Esophagus squamous epithelium (tissue), 5 donors: Measurements from ENCODE around the gene POLN. TPM values are rescaled to one million over a fixed set of nuclear protein-coding genes. Genes with fewer than 3 reads are reported as not detected.

Experiments used
- DNase-seq: peaks from one replicate; lab custom pipeline; 2025; lab: John Stamatoyannopoulos, UW
- H3K27ac ChIP-seq, 4 donors: fragments of 200-600 bp; sonication (generic); one replicate each; pipeline ENCODE4 v1.5.1; 2016 to 2019; ENCODE audit warnings: mild to moderate bottlenecking in 1 of 4
- H3K27me3 ChIP-seq, 4 donors: fragments of 200-600 bp; sonication (generic); 1 replicate in 3 of 4; 2 replicates in 1 of 4; pipeline versions ENCODE4 v1.5.1 to v1.6.0; 2017 to 2021; ENCODE audit warnings: antibody characterized with exemption in 1 of 4
- H3K36me3 ChIP-seq, 3 donors: fragments of 200-600 bp; sonication (generic); one replicate each; pipeline ENCODE4 v1.5.1; 2016 to 2019
- H3K4me1 ChIP-seq, 3 donors: fragments of 200-600 bp; sonication (generic); one replicate each; pipeline ENCODE4 v1.5.1; 2017 to 2019
- H3K4me3 ChIP-seq, 4 donors: fragments of 200-600 bp; sonication (generic); 1 replicate in 3 of 4; 2 replicates in 1 of 4; pipeline ENCODE4 v1.5.1; 2016 to 2019; ENCODE audit warnings: mild to moderate bottlenecking in 2 of 4, moderate library complexity in 1 of 4
- H3K9me3 ChIP-seq, 3 donors: fragments of 200-600 bp; sonication (generic); one replicate each; pipeline ENCODE4 v1.5.1; 2016 to 2019
- CTCF ChIP-seq, 6 experiments: fragments of 450-650 bp in 4 of 6; fragments of 200-600 bp in 2 of 6; sonication (generic) in 2 of 6; IDR thresholded peaks; one replicate each; pipeline ENCODE4 v1.5.1; 2016 to 2019; ENCODE audit warnings: antibody characterized with exemption in 6 of 6, mild to moderate bottlenecking in 4 of 6, moderate library complexity in 4 of 6
- POLR2A ChIP-seq, 4 donors: fragments of 450-650 bp; IDR thresholded peaks; one replicate each; pipeline ENCODE4 v1.6.1; 2017; ENCODE audit warnings: antibody characterized with exemption in 4 of 4, mild to moderate bottlenecking in 4 of 4, moderate library complexity in 3 of 4
- WGBS, 2 donors: methylation state at CpG; one replicate each; pipeline ENCODE4 v1.1.5; 2018; 5-methylcytosine and 5-hydroxymethylcytosine counted together
- intact Hi-C: fragments of 100-400 bp; cut with DNase I; formaldehyde crosslinking; loops from one replicate; pipeline ENCODE4 v1.15.0; 2022
- total RNA-seq, 4 donors: library from RNA; depleted of rRNA; stranded (reverse); fragments of >200 nt; gene quantifications; one replicate each; pipeline ENCODE4 v1.1.0, GENCODE V29; 2016
- donor health status: DM: yes; HTN: yes; CAD: no.

The POLN gene
- total RNA-seq, 4 donors from 2014 or later, result 0.19 to 1.5 (median 1.2) TPM

- H3K4me3 ChIP-seq, result peak overlapping the region in 1 of 4 donors; percentile 34
- intact Hi-C loops, result loop anchor here (10.0 kb wide), 1 partner anchor 159 kb away; the partner anchor contains the start of genes CFAP99 and ZFYVE28
- TF ChIP-seq POLR2A (IDR thresholded peaks at IDR 0.05) (no peak), CTCF (IDR thresholded peaks at IDR 0.05) (no peak)
- 30 to 40% methylated on average over 1 to 2 of the region's 18 CpGs for WGBS, 2 donors
- H3K9me3 ChIP-seq, result no peaks in the 10 kb centered on the region
- H3K4me1 ChIP-seq, result peaks cover 53 to 77% (median 53%) of the 10 kb centered on the region in 3 donors
- H3K36me3 ChIP-seq, result peaks cover 5 to 80% (median 18%) of the 10 kb centered on the region in 3 donors
- H3K27ac ChIP-seq, result peak overlapping the region; percentile 74 to 98 (median 92)
- H3K27me3 ChIP-seq, result no peaks in the 10 kb centered on the region
- DNase-seq, result no peak
These were observed 13.7 kb upstream of the POLN start for GRCh38 chr4:2255501-2256155.

- no peak for TF ChIP-seq CTCF (IDR thresholded peaks at IDR 0.05)
- no peak for TF ChIP-seq POLR2A (IDR thresholded peaks at IDR 0.05)
- no peaks in the 10 kb centered on the region for H3K27me3 ChIP-seq
- peaks cover 46 to 77% (median 48%) of the 10 kb centered on the region in 3 donors for H3K4me1 ChIP-seq
- peak overlapping the region; percentile 74 to 98 (median 92) for H3K27ac ChIP-seq
- H3K9me3 ChIP-seq, result no peaks in the 10 kb centered on the region
- 83 to 85% methylated on average over 25 to 26 of the region's 32 CpGs for whole genome bisulfite sequencing, 2 donors
- intact Hi-C loops, result loop anchor here (10.0 kb wide), 1 partner anchor 160 kb away; the partner anchor contains the start of genes CFAP99 and ZFYVE28
- peaks cover 12 to 85% (median 25%) of the 10 kb centered on the region in 3 donors for H3K36me3 ChIP-seq
- H3K4me3 ChIP-seq, result peak overlapping the region in 1 of 4 donors; percentile 34
- no peak for DNase-seq
These were observed 13.0 kb upstream of the POLN start for GRCh38 chr4:2254665-2255500.

GRCh38 chr4:2253160-2254084, 11.5 kb upstream of the POLN start:
- peaks cover 13 to 85% (median 33%) of the 10 kb centered on the region in 3 donors for H3K36me3 ChIP-seq
- H3K9me3 ChIP-seq, result no peaks in the 10 kb centered on the region
- intact Hi-C loops, result loop anchor here (10.0 kb wide), 1 partner anchor 161 kb away; the partner anchor contains the start of genes CFAP99 and ZFYVE28
- no peak overlapping the region for H3K4me3 ChIP-seq
- H3K4me1 ChIP-seq, result peaks cover 31 to 67% (median 33%) of the 10 kb centered on the region in 3 donors
- no peak overlapping the region for H3K27ac ChIP-seq
- 71 to 82% methylated on average over 9 to 13 of the region's 32 CpGs for WGBS, 2 donors
- DNase-seq, result no peak
- H3K27me3 ChIP-seq, result no peaks in the 10 kb centered on the region
- no peak for TF ChIP-seq POLR2A (IDR thresholded peaks at IDR 0.05)
- TF ChIP-seq CTCF (IDR thresholded peaks at IDR 0.05), result no peak

- Histone ChIP-seq H3K4me3 (no peak overlapping the region), H3K36me3 (peaks cover 13 to 85% (median 34%) of the 10 kb centered on the region in 3 donors), H3K27ac (no peak overlapping the region), H3K27me3 (no peaks in the 10 kb centered on the region), H3K9me3 (no peaks in the 10 kb centered on the region), H3K4me1 (peaks cover 24 to 59% (median 30%) of the 10 kb centered on the region in 3 donors)
- intact Hi-C loops, result loop anchor here (10.0 kb wide), 1 partner anchor 162 kb away; the partner anchor contains the start of genes CFAP99 and ZFYVE28
- WGBS, 2 donors, result 80 to 92% methylated on average over 1 to 4 of the region's 12 CpGs
- no peak for DNase-seq
- TF ChIP-seq POLR2A (IDR thresholded peaks at IDR 0.05) (no peak), CTCF (IDR thresholded peaks at IDR 0.05) (no peak)
These were observed 10.7 kb upstream of the POLN start for GRCh38 chr4:2252530-2253091.
